Activated CD8-positive, alpha-beta T cell treated with anti-CD3 and anti-CD28 coated beads for 36 hours (primary cell): ENCODE measurements around the gene MNX1. TPM values are rescaled to one million over a fixed set of nuclear protein-coding genes. Genes with fewer than 3 reads are reported as not detected.

Source experiments
- ATAC-seq: fragments of 200-7000 bp; cut with Tn5 transposase; one replicate; pipeline ENCODE4 v1.10.0; 2021; ENCODE audit warnings: mild to moderate bottlenecking, moderate library complexity
- CTCF ChIA-PET: fragments of 350-600 bp; sonication (Branson Sonifier 250); formaldehyde crosslinking; loops from one replicate; lab custom pipeline; 2021; ENCODE audit warnings: antibody characterized with exemption; lab: Charles Lee
- POLR2A ChIA-PET: fragments of 350-600 bp; sonication (Branson Sonifier 250); formaldehyde crosslinking; loops from one replicate; lab custom pipeline; 2021; ENCODE audit warnings: antibody characterized with exemption; lab: Charles Lee
- DNase-seq: peaks from one replicate; pipeline ENCODE4 v3.0.0-alpha.2; 2020
- H3K27ac Mint-ChIP-seq: one replicate; pipeline ENCODE4 v1.8.0; 2021; ENCODE audit warnings: mild to moderate bottlenecking, mixed read lengths
- H3K27me3 Mint-ChIP-seq: one replicate; pipeline ENCODE4 v1.8.0; 2021; ENCODE audit warnings: mixed read lengths
- H3K36me3 Mint-ChIP-seq: one replicate; pipeline ENCODE4 v1.8.0; 2021; ENCODE audit warnings: low read depth, mixed read lengths
- H3K4me1 Mint-ChIP-seq: one replicate; pipeline ENCODE4 v1.8.0; 2021; ENCODE audit warnings: low read depth, mixed read lengths
- H3K4me3 Mint-ChIP-seq: one replicate; pipeline ENCODE4 v1.8.0; 2021; ENCODE audit warnings: mild to moderate bottlenecking, moderate library complexity, mixed read lengths
- H3K9me3 Mint-ChIP-seq: one replicate; pipeline ENCODE4 v1.8.0; 2021; ENCODE audit warnings: mixed read lengths
- intact Hi-C: fragments of 100-400 bp; cut with micrococcal nuclease; formaldehyde crosslinking; loops from one replicate; pipeline ENCODE4 v1.10.0; 2022
- total RNA-seq, 2 experiments: library from RNA; stranded (reverse); gene quantifications; one replicate each; pipeline ENCODE4 v1.2.3, GENCODE V29; 2021
- TF ChIP-seq, protein P1 (sequence below): fragments of 200-600 bp; IDR thresholded peaks from one replicate; pipeline ENCODE4 v1.8.0; 2022; ENCODE audit warnings: antibody characterized with exemption, mild to moderate bottlenecking

The MNX1 gene
- total RNA-seq, 2 experiments from 2014 or later, result not detected

DNA sequence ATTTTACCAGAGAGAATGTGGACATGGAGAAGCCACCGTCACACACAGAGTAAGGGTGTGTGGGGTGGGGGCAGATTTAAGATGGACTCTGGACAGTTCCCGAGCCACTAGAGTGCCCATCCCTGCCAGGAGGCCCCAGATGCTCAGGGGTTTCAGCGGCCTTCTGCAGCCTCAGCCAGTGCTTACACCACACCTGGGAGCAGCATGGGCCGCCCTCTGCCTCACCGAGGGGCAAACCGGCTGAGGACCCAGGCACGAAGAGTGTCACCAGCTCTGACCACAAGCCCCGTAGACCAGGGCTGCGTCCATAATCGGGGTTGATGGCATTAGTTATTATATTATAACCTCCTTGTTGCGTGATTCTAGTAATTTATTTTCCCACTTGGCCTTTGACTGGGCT, 6.7 kb upstream of the MNX1 start:
- ChIA-PET CTCF (interaction anchor here (0.8 to 1.5 kb wide), 2 partner anchors 47 to 68 kb away, joined by 3 to 4 read pairs; partner anchors contain the start of gene NOM1), POLR2A (no interaction called here)
- no peak for ATAC-seq
- Mint-ChIP-seq H3K27me3 (peaks cover 74% of the 10 kb centered on the region), H3K36me3 (no peaks in the 10 kb centered on the region), H3K9me3 (no peaks in the 10 kb centered on the region), H3K4me3 (no peak overlapping the region), H3K4me1 (peaks cover 24% of the 10 kb centered on the region), H3K27ac (no peak overlapping the region)
- TF ChIP-seq, protein P1, sequence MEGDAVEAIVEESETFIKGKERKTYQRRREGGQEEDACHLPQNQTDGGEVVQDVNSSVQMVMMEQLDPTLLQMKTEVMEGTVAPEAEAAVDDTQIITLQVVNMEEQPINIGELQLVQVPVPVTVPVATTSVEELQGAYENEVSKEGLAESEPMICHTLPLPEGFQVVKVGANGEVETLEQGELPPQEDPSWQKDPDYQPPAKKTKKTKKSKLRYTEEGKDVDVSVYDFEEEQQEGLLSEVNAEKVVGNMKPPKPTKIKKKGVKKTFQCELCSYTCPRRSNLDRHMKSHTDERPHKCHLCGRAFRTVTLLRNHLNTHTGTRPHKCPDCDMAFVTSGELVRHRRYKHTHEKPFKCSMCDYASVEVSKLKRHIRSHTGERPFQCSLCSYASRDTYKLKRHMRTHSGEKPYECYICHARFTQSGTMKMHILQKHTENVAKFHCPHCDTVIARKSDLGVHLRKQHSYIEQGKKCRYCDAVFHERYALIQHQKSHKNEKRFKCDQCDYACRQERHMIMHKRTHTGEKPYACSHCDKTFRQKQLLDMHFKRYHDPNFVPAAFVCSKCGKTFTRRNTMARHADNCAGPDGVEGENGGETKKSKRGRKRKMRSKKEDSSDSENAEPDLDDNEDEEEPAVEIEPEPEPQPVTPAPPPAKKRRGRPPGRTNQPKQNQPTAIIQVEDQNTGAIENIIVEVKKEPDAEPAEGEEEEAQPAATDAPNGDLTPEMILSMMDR, result no peak
- intact Hi-C loops, result loop anchor here (10.0 kb wide), 1 partner anchor 1212 kb away; no protein-coding TSS in a partner anchor
- DNase-seq, result no peak

DNA sequence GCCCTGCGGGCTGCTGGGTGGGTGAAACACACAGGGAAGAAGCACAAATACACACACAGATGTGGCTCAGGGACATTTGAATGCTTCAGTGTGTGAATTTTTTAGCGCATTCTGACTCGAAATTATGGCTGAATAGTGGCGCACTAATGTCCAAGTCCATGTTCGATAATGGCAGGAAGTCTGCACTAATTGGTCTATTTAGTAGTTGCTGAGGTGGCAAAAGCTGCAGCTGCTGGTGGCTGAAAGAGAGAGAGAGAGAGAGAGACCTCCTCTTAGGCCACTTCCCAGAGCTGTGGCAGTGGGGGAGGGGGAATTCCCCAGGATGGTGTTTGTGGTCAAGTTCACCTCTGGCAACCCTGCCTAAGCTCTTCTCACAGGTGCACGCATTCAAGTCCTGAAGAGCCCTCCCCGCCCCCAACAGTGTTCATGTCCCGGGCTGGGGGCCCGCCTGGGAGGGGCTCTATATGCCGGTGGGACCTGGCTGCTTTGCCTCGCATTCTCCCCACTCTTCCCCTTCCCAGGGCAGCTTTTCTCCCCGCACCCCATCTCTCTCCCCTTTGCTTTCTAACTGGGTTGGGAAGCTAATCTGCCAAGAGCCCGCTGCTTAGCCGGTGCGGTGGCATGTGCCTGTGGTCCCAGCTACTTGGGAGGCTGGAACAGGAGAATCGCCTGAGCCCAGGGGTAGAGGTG, 6.0 kb upstream of the MNX1 start:
- DNase-seq, result peak; percentile 91
- Mint-ChIP-seq H3K27me3 (peaks cover 76% of the 10 kb centered on the region), H3K27ac (no peak overlapping the region), H3K9me3 (no peaks in the 10 kb centered on the region), H3K4me1 (peaks cover 30% of the 10 kb centered on the region), H3K36me3 (no peaks in the 10 kb centered on the region), H3K4me3 (no peak overlapping the region)
- ChIA-PET CTCF (interaction anchor here (0.8 to 1.5 kb wide), 3 partner anchors 15 to 67 kb away, joined by 3 to 4 read pairs (median 3); partner anchors contain the start of gene NOM1), POLR2A (no interaction called here)
- peak; percentile 77 for ATAC-seq
- intact Hi-C loops, result loop anchor here (10.0 kb wide), 1 partner anchor 1212 kb away; no protein-coding TSS in a partner anchor
- TF ChIP-seq, protein P1, result no peak

DNA sequence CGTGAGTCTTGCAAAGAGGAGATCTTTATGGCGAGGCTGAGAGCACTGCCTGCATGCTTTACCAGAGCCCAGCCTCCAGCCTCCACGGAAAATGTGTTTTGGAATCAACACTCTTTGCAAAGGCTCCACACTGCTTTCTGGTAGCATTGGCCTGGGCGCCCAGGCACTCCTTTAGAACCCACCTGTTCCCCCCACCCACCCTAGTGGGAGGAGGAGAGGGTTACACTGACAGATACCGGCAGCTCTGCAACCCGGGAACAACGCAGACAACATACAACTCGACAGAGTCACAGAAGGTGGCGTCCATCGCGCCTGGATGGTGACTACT, 5.5 kb upstream of the MNX1 start:
- POLR2A ChIA-PET, result no interaction called here
- ATAC-seq (no peak), DNase-seq (no peak)
- Mint-ChIP-seq H3K4me3 (no peak overlapping the region), H3K9me3 (no peaks in the 10 kb centered on the region), H3K4me1 (peaks cover 34% of the 10 kb centered on the region), H3K27ac (no peak overlapping the region), H3K36me3 (no peaks in the 10 kb centered on the region), H3K27me3 (peaks cover 79% of the 10 kb centered on the region)
- TF ChIP-seq, protein P1, result no peak
- intact Hi-C loops, result loop anchor here (10.0 kb wide), 1 partner anchor 1211 kb away; no protein-coding TSS in a partner anchor
- CTCF ChIA-PET, result interaction anchor here (1.0 to 1.5 kb wide), 2 partner anchors 14 to 46 kb away, joined by 3 read pairs; no protein-coding TSS in a partner anchor

DNA sequence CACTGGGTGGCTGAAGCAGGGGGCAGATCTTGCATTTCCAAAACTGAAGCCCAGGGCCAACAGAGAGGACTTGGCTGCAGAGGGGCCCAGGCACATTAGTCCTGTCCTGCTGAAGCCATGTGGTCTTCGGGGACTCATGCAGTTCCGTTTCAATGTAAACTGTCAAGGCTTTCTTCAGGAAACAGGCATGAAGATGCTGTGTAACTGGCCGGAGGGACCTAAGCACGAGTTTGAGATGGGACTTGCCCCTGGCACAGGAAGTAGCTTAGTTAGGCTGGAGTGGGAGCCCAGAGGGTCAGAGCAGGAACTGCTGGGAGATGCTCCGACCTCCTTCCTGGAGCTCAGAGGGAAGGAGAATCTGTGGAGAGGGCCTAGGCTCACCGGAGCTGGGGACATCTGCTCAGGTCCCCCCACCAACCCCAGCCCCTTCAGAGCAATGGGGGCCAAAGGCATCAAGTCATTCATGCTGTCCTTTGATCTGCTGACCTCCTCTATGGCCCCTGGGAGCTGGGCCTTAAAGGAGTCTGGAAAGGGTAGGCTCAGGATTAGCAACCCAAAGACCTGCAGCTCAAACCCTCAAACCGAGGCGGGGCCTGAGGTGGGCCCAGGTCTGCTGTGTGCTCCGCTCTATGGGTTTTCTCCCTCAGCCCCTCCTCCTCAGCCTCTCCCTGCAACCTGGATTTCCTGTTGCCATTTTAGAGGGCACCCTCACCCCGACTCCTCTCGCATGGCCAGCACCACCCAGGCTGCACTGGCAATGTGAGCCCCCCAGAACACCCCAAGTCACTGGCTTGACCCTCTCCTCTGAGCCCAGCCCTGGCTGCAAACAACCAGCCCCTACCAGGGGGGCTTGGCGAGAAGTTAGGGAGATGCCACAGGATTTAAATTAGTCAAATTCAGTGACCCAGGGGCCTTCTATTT, 4.4 kb upstream of the MNX1 start:
- POLR2A ChIA-PET, result interaction anchor here (0.8 kb wide), 1 partner anchor 9 kb away, joined by 3 read pairs; no protein-coding TSS in a partner anchor
- H3K27me3 Mint-ChIP-seq, result peaks cover 74% of the 10 kb centered on the region
- H3K4me3 Mint-ChIP-seq, result no peak overlapping the region
- CTCF ChIA-PET, result no interaction called here
- DNase-seq, result no peak
- H3K27ac Mint-ChIP-seq, result no peak overlapping the region
- H3K36me3 Mint-ChIP-seq, result no peaks in the 10 kb centered on the region
- intact Hi-C loops, result loop anchor here (10.0 kb wide), 1 partner anchor 1210 kb away; no protein-coding TSS in a partner anchor
- no peak for ATAC-seq
- H3K4me1 Mint-ChIP-seq, result peaks cover 34% of the 10 kb centered on the region
- TF ChIP-seq, protein P1, result no peak
- H3K9me3 Mint-ChIP-seq, result no peaks in the 10 kb centered on the region
